CD4-positive, alpha-beta T cell (primary cell): ENCODE results near the gene TIMELESS. TPM values are rescaled to one million over a fixed set of nuclear protein-coding genes. Genes with fewer than 3 reads are reported as not detected.
A peak's percentile ranks its signal among the peaks of the same experiment; 100 is the strongest.
"Not testable (repeated sequence)": the region's sequence is repeated elsewhere in the genome, so short reads cannot be mapped to it uniquely, and the experiment has no call there.

Source experiments
- ATAC-seq: fragments of 200-7000 bp; cut with Tn5 transposase; one replicate; pipeline ENCODE4 v1.10.0; 2022; ENCODE audit warnings: mild to moderate bottlenecking; ENCODE audit not compliant: poor library complexity
- CTCF ChIA-PET: fragments of 350-600 bp; sonication (Branson Sonifier 250); formaldehyde crosslinking; loops from one replicate; lab custom pipeline; 2021; ENCODE audit warnings: antibody characterized with exemption, inconsistent platforms; lab: Charles Lee
- POLR2A ChIA-PET: fragments of 350-600 bp; sonication (Branson Sonifier 250); formaldehyde crosslinking; loops from one replicate; lab custom pipeline; 2021; ENCODE audit warnings: antibody characterized with exemption, inconsistent platforms; lab: Charles Lee
- DNase-seq, 14 experiments: peaks; one replicate each; pipeline ENCODE4 v3.0.0-alpha.2; 2013 to 2020; ENCODE audit warnings: mixed read lengths in 2 of 14
- H3K27ac ChIP-seq, 2 donors: one replicate each; pipeline versions ENCODE4 v1.5.1 to v1.7.0; 2013; ENCODE audit warnings: low read length in 2 of 2, low read depth in 1 of 2, mild to moderate bottlenecking in 1 of 2
- H3K27me3 ChIP-seq, 2 experiments: 1 replicate in 1 of 2; 2 replicates in 1 of 2; pipeline versions ENCODE4 v1.6.1 to v1.7.0; 2013; ENCODE audit warnings: low read length in 2 of 2, control low read depth in 1 of 2, mild to moderate bottlenecking in 1 of 2, moderate library complexity in 1 of 2; ENCODE audit not compliant: insufficient read depth in 2 of 2, control insufficient read depth in 1 of 2
- H3K36me3 ChIP-seq: one replicate; pipeline ENCODE4 v1.6.1; 2013; ENCODE audit warnings: low read length, control low read depth; ENCODE audit not compliant: insufficient read depth
- H3K4me1 ChIP-seq: one replicate; pipeline ENCODE4 v1.6.1; 2013; ENCODE audit warnings: low read length, control low read depth; ENCODE audit not compliant: insufficient read depth
- H3K4me3 ChIP-seq: one replicate; pipeline ENCODE4 v1.5.1; 2013; ENCODE audit warnings: mild to moderate bottlenecking, low read length, moderate library complexity
- H3K9me3 ChIP-seq, 2 experiments: 1 replicate in 1 of 2; 2 replicates in 1 of 2; pipeline versions ENCODE4 v1.6.1 to v1.7.0; 2013; ENCODE audit warnings: low read length in 2 of 2, mild to moderate bottlenecking in 2 of 2, control low read depth in 1 of 2, moderate library complexity in 1 of 2; ENCODE audit not compliant: control insufficient read depth in 1 of 2, insufficient read depth in 1 of 2
- H3K27ac Mint-ChIP-seq: one replicate; pipeline ENCODE4 v1.8.0; 2020; ENCODE audit warnings: mixed read lengths
- H3K27me3 Mint-ChIP-seq: one replicate; pipeline ENCODE4 v1.8.0; 2021; ENCODE audit warnings: mixed read lengths
- H3K36me3 Mint-ChIP-seq: one replicate; pipeline ENCODE4 v1.8.0; 2021; ENCODE audit warnings: low read depth, mixed read lengths
- H3K4me1 Mint-ChIP-seq: one replicate; pipeline ENCODE4 v1.8.0; 2021; ENCODE audit warnings: low read depth, mixed read lengths
- H3K4me3 Mint-ChIP-seq: one replicate; pipeline ENCODE4 v1.8.0; 2020; ENCODE audit warnings: mild to moderate bottlenecking, mixed read lengths
- H3K9me3 Mint-ChIP-seq: one replicate; pipeline ENCODE4 v1.8.0; 2020; ENCODE audit warnings: mixed read lengths
- CTCF ChIP-seq: fragments of 200-600 bp; IDR thresholded peaks from one replicate; pipeline ENCODE4 v1.8.0; 2022; ENCODE audit warnings: antibody characterized with exemption, mild to moderate bottlenecking
- intact Hi-C, 2 experiments: fragments of 100-400 bp; cut with DNase I in 1 of 2; cut with micrococcal nuclease in 1 of 2; formaldehyde crosslinking; loops; one replicate each; pipeline versions ENCODE4 v1.15.1 to v1.9.0; 2023 to 2025; cut with DNase I, micrococcal nuclease
- total RNA-seq, 174 experiments: library from RNA in 2 of 174; stranded (reverse) in 2 of 174; gene quantifications; one replicate each; pipeline ENCODE4 v1.2.3 and lab custom pipeline; 2021 to 2026

TIMELESS gene
- total RNA-seq, 2 experiments from 2014 or later = 3.0 to 3.1 TPM

DNA sequence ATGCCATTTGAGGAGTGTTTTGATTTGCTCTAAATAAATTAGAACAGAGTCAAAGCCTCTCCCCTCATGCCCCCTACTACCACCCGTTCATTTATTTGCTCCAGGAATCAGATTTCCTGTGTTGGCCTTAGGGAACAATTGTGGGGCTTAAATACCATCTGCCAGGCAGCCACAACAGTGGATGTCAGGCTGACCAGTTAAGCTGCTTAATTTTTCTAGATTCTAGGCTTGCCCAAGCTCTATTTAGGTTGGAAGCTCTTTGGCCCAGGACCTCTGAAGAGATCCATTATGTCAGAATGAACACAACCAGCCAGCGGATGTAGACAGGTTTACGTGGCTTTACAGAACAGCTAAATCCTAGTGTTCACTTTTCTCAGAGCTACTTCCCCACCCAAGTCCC, 1.0 kb upstream of the TIMELESS start:
- peaks cover 5% of the 10 kb centered on the region for H3K36me3 Mint-ChIP-seq
- ChIA-PET POLR2A (interaction anchor here (1.0 to 2.8 kb wide), 4 partner anchors 11 to 275 kb away, joined by 3 to 42 read pairs (median 9); partner anchors contain the start of genes IL23A, NACA and STAT2), CTCF (no interaction called here)
- peaks cover 21% of the 10 kb centered on the region for H3K4me1 Mint-ChIP-seq
- Histone ChIP-seq H3K4me1 (peaks cover 12% of the 10 kb centered on the region), H3K27ac (no peak overlapping the region), H3K27me3 (no peaks in the 10 kb centered on the region), H3K4me3 (no peak overlapping the region), H3K9me3 (no peaks in the 10 kb centered on the region), H3K36me3 (no peaks in the 10 kb centered on the region)
- H3K27me3 Mint-ChIP-seq = no peaks in the 10 kb centered on the region
- H3K4me3 Mint-ChIP-seq = peak overlapping the region; percentile 93
- DNase-seq (no peak), ATAC-seq (no peak)
- intact Hi-C loops = no loop called here
- H3K9me3 Mint-ChIP-seq = no peaks in the 10 kb centered on the region
- H3K27ac Mint-ChIP-seq = peak overlapping the region; percentile 92
- no peak for TF ChIP-seq CTCF

GRCh38 chr12:56449622-56449984, 377 bp upstream of the TIMELESS start:
- ChIA-PET CTCF (interaction anchor here (0.9 to 1.5 kb wide), 4 partner anchors 11 to 260 kb away, joined by 3 to 6 read pairs (median 3); partner anchors contain the start of gene SMARCC2), POLR2A (interaction anchor here (0.6 to 2.8 kb wide), 23 partner anchors 11 to 831 kb away, joined by 3 to 42 read pairs (median 4); partner anchors contain the start of genes CNPY2, COQ10A, CS and GLS2)
- Histone ChIP-seq H3K4me3 (peak overlapping the region; percentile 70), H3K27me3 (no peaks in the 10 kb centered on the region), H3K27ac (peak overlapping the region; percentile 25 to 77), H3K36me3 (no peaks in the 10 kb centered on the region), H3K4me1 (peaks cover 12% of the 10 kb centered on the region), H3K9me3 (no peaks in the 10 kb centered on the region)
- intact Hi-C loops = no loop called here
- TF ChIP-seq CTCF = no peak
- no peak for ATAC-seq
- DNase-seq = no peak
- Mint-ChIP-seq H3K27ac (peak overlapping the region; percentile 92), H3K4me3 (peak overlapping the region; percentile 93), H3K4me1 (peaks cover 21% of the 10 kb centered on the region), H3K27me3 (no peaks in the 10 kb centered on the region), H3K36me3 (peaks cover 5% of the 10 kb centered on the region), H3K9me3 (no peaks in the 10 kb centered on the region)

DNA sequence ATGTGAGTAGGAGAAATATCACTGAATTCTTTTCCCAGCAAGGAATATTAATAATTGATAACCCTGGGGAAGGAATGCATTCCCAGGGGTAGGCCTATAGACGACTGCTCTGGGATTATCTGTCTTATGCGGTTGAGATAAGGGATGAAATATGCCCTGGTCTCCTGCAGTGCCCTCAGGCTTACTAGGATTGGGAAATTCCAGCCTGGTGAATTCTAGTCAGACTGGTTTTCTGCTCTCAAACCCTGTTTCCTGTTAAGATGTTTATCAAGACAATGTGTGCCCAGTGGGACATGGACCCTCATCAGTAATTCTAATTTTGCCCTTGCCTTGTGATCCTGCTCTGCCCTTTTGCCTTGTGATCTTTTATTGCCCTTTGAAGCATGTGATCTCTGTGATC, 6.0 kb downstream of the TIMELESS start:
- H3K36me3 ChIP-seq, CTCF ChIA-PET, intact Hi-C loops, H3K27me3 Mint-ChIP-seq, ATAC-seq, H3K4me1 Mint-ChIP-seq, DNase-seq, H3K27me3 ChIP-seq, H3K36me3 Mint-ChIP-seq, POLR2A ChIA-PET, H3K27ac Mint-ChIP-seq, H3K4me3 Mint-ChIP-seq, H3K9me3 Mint-ChIP-seq, H3K9me3 ChIP-seq, H3K4me1 ChIP-seq, H3K4me3 ChIP-seq, H3K27ac ChIP-seq: not testable (repeated sequence)
